Measurements from ENCODE around the gene NPPB. TPM values are rescaled to one million over a fixed set of nuclear protein-coding genes. Genes with fewer than 3 reads are reported as not detected.

The NPPB gene
- total and polyA plus RNA-seq, 2 experiments from 2014 or later: 0.95 TPM; not detected in 1

DNA sequence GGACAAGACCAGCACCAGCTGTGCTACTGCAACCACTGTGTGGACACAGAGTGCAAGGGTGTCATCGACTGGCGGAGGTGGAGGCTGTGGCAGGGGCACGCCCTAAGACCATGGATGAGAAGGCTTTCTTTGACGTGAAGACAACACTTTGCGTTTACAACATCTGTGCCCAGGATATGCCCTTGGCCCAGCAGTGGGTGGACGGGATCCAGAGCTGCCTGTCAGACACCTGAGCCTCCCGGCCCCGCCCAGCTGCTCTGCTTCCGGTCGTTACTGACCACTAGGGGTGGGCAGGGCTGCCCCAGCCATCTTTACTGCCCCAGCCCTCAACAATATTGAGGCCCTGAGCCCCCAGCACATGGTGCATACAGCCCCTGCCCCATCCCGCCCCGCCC, 21.4 kb upstream of the NPPB start:
- Histone ChIP-seq H4K20me1 (replicated peaks; ENCODE audit: insufficient read depth) (no peaks in the 10 kb centered on the region), H3K36me3 (ENCODE audit: insufficient read depth) (no peaks in the 10 kb centered on the region), H2AFZ (no peak overlapping the region), H3K79me2 (replicated peaks; ENCODE audit: insufficient read depth) (no peaks in the 10 kb centered on the region), H3K4me3 (no peak overlapping the region), H3K4me1 (ENCODE audit: insufficient read depth) (peaks cover 3% of the 10 kb centered on the region; the same call in 1 of the 2 replicates), H3K27me3 (ENCODE audit: insufficient read depth) (no peaks in the 10 kb centered on the region), H3K4me2 (no peak overlapping the region), H3K27ac (ENCODE audit: low read depth) (no peak overlapping the region), H3K9me2 (ENCODE audit: insufficient read depth) (no peaks in the 10 kb centered on the region), H3F3A (replicated peaks; ENCODE audit: low read depth) (no peaks in the 10 kb centered on the region)
- DNase-seq (ENCODE audit: low spot score) (no peak), ATAC-seq (no peak)
- TF ChIP-seq CREB1 (CRISPR knock-in tag; IDR thresholded peaks at IDR 0.05; ENCODE audit: low read depth): no peak
- no peak for TF ChIP-seq ZNF114 (CRISPR knock-in tag; IDR thresholded peaks at IDR 0.05)
- TF ChIP-seq, protein P1, sequence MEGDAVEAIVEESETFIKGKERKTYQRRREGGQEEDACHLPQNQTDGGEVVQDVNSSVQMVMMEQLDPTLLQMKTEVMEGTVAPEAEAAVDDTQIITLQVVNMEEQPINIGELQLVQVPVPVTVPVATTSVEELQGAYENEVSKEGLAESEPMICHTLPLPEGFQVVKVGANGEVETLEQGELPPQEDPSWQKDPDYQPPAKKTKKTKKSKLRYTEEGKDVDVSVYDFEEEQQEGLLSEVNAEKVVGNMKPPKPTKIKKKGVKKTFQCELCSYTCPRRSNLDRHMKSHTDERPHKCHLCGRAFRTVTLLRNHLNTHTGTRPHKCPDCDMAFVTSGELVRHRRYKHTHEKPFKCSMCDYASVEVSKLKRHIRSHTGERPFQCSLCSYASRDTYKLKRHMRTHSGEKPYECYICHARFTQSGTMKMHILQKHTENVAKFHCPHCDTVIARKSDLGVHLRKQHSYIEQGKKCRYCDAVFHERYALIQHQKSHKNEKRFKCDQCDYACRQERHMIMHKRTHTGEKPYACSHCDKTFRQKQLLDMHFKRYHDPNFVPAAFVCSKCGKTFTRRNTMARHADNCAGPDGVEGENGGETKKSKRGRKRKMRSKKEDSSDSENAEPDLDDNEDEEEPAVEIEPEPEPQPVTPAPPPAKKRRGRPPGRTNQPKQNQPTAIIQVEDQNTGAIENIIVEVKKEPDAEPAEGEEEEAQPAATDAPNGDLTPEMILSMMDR (conservative IDR thresholded peaks at IDR 0.05; ENCODE audit: low read depth in 2 of 2): no peak
- TF ChIP-seq, protein P2, sequence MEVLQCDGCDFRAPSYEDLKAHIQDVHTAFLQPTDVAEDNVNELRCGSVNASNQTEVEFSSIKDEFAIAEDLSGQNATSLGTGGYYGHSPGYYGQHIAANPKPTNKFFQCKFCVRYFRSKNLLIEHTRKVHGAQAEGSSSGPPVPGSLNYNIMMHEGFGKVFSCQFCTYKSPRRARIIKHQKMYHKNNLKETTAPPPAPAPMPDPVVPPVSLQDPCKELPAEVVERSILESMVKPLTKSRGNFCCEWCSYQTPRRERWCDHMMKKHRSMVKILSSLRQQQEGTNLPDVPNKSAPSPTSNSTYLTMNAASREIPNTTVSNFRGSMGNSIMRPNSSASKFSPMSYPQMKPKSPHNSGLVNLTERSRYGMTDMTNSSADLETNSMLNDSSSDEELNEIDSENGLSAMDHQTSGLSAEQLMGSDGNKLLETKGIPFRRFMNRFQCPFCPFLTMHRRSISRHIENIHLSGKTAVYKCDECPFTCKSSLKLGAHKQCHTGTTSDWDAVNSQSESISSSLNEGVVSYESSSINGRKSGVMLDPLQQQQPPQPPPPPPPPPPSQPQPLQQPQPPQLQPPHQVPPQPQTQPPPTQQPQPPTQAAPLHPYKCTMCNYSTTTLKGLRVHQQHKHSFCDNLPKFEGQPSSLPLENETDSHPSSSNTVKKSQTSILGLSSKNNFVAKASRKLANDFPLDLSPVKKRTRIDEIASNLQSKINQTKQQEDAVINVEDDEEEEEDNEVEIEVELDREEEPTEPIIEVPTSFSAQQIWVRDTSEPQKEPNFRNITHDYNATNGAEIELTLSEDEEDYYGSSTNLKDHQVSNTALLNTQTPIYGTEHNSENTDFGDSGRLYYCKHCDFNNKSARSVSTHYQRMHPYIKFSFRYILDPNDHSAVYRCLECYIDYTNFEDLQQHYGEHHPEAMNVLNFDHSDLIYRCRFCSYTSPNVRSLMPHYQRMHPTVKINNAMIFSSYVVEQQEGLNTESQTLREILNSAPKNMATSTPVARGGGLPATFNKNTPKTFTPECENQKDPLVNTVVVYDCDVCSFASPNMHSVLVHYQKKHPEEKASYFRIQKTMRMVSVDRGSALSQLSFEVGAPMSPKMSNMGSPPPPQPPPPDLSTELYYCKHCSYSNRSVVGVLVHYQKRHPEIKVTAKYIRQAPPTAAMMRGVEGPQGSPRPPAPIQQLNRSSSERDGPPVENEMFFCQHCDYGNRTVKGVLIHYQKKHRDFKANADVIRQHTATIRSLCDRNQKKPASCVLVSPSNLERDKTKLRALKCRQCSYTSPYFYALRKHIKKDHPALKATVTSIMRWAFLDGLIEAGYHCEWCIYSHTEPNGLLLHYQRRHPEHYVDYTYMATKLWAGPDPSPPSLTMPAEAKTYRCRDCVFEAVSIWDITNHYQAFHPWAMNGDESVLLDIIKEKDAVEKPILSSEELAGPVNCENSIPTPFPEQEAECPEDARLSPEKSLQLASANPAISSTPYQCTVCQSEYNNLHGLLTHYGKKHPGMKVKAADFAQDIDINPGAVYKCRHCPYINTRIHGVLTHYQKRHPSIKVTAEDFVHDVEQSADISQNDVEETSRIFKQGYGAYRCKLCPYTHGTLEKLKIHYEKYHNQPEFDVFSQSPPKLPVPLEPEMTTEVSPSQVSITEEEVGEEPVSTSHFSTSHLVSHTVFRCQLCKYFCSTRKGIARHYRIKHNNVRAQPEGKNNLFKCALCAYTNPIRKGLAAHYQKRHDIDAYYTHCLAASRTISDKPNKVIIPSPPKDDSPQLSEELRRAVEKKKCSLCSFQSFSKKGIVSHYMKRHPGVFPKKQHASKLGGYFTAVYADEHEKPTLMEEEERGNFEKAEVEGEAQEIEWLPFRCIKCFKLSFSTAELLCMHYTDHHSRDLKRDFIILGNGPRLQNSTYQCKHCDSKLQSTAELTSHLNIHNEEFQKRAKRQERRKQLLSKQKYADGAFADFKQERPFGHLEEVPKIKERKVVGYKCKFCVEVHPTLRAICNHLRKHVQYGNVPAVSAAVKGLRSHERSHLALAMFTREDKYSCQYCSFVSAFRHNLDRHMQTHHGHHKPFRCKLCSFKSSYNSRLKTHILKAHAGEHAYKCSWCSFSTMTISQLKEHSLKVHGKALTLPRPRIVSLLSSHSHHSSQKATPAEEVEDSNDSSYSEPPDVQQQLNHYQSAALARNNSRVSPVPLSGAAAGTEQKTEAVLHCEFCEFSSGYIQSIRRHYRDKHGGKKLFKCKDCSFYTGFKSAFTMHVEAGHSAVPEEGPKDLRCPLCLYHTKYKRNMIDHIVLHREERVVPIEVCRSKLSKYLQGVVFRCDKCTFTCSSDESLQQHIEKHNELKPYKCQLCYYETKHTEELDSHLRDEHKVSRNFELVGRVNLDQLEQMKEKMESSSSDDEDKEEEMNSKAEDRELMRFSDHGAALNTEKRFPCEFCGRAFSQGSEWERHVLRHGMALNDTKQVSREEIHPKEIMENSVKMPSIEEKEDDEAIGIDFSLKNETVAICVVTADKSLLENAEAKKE (CRISPR knock-in tag; IDR thresholded peaks at IDR 0.05): no peak
- TF ChIP-seq POLR2AphosphoS5 (IDR thresholded peaks at IDR 0.05; ENCODE audit: low read depth): no peak
- Mint-ChIP-seq H3K36me3 (ENCODE audit: low read depth) (no peaks in the 10 kb centered on the region; the same call in 2 of the 3 replicates), H3K9me3 (no peaks in the 10 kb centered on the region), H3K27ac (no peak overlapping the region), H3K4me1 (peaks cover 8% of the 10 kb centered on the region), H3K4me3 (no peak overlapping the region), H3K27me3 (ENCODE audit: insufficient read depth, low read depth, poor library complexity) (peaks cover 5% of the 10 kb centered on the region)

Measured in GM23338 (cell line).